CD4-positive, CD25-positive, alpha-beta regulatory T cell (primary cell): Measurements from ENCODE around the gene HECTD4. TPM values are rescaled to one million over a fixed set of nuclear protein-coding genes. Genes with fewer than 3 reads are reported as not detected.

ENCODE experiments used
- ATAC-seq, 2 donors: fragments of 150-1000 bp; cut with Tn5 transposase; one replicate each; pipeline ENCODE4 v1.10.0; 2021; ENCODE audit warnings: low read depth in 2 of 2, moderate number of reproducible peaks in 2 of 2, moderate library complexity in 1 of 2
- DNase-seq, 3 donors: peaks; one replicate each; pipeline versions ENCODE4 v3.0.0 to v3.0.0-alpha.2; 2012 to 2022; ENCODE audit warnings: mixed read lengths in 1 of 3
- H3K27ac ChIP-seq: one replicate; pipeline ENCODE4 v1.7.0; 2013; ENCODE audit warnings: mild to moderate bottlenecking, low read length; ENCODE audit not compliant: insufficient read depth, poor library complexity, severe bottlenecking
- H3K27me3 ChIP-seq: one replicate; pipeline ENCODE4 v1.7.0; 2013; ENCODE audit warnings: low read length; ENCODE audit not compliant: control insufficient read depth, insufficient read depth
- H3K36me3 ChIP-seq: one replicate; pipeline ENCODE4 v1.7.0; 2013; ENCODE audit warnings: mild to moderate bottlenecking, low read length, moderate library complexity; ENCODE audit not compliant: control insufficient read depth, insufficient read depth
- H3K4me1 ChIP-seq: 2 replicates; pipeline ENCODE4 v1.7.0; 2013; ENCODE audit warnings: mild to moderate bottlenecking, low read length; ENCODE audit not compliant: insufficient read depth, control insufficient read depth, poor library complexity, severe bottlenecking
- H3K4me3 ChIP-seq: one replicate; pipeline ENCODE4 v1.7.0; 2013; ENCODE audit warnings: low read depth, mild to moderate bottlenecking, low read length, moderate library complexity
- H3K9me3 ChIP-seq, 2 experiments: 1 replicate in 1 of 2; 2 replicates in 1 of 2; pipeline ENCODE4 v1.7.0; 2013; ENCODE audit warnings: low read length in 2 of 2, mild to moderate bottlenecking in 1 of 2, moderate library complexity in 1 of 2; ENCODE audit not compliant: control insufficient read depth in 2 of 2
- H3K27ac Mint-ChIP-seq, 3 donors: one replicate each; pipeline ENCODE4 v1.8.0; 2020 to 2022; ENCODE audit warnings: mild to moderate bottlenecking in 3 of 3, mixed read lengths in 3 of 3, moderate library complexity in 2 of 3
- H3K27me3 Mint-ChIP-seq: one replicate; pipeline ENCODE4 v1.8.0; 2022; ENCODE audit warnings: mild to moderate bottlenecking, mixed read lengths
- H3K36me3 Mint-ChIP-seq: one replicate; pipeline ENCODE4 v1.8.0; 2020; ENCODE audit warnings: mixed read lengths
- H3K4me1 Mint-ChIP-seq, 4 donors: one replicate each; pipeline ENCODE4 v1.8.0; 2020 to 2022; ENCODE audit warnings: mixed read lengths in 4 of 4, mild to moderate bottlenecking in 1 of 4
- H3K4me3 Mint-ChIP-seq, 4 donors: one replicate each; pipeline ENCODE4 v1.8.0; 2020 to 2022; ENCODE audit warnings: mild to moderate bottlenecking in 4 of 4, mixed read lengths in 4 of 4, moderate library complexity in 3 of 4
- H3K9me3 Mint-ChIP-seq, 7 donors: one replicate each; pipeline ENCODE4 v1.8.0; 2020 to 2022; ENCODE audit warnings: mixed read lengths in 7 of 7, mild to moderate bottlenecking in 3 of 7, moderate library complexity in 2 of 7
- polyA plus RNA-seq, 4 donors: library from polyadenylated mRNA; unstranded; fragments of 300-500 nt; fragmentation: Illumina TruSeq; gene quantifications; one replicate each; pipeline ENCODE4 v1.2.3, GENCODE V29; 2021
- total RNA-seq: library from RNA; stranded (reverse); gene quantifications from one replicate; pipeline ENCODE4 v1.2.3, GENCODE V29; 2022

Gene HECTD4
- total and polyA plus RNA-seq, 5 donors from 2014 or later = 2.1 to 59.3 (median 2.7) TPM

DNA sequence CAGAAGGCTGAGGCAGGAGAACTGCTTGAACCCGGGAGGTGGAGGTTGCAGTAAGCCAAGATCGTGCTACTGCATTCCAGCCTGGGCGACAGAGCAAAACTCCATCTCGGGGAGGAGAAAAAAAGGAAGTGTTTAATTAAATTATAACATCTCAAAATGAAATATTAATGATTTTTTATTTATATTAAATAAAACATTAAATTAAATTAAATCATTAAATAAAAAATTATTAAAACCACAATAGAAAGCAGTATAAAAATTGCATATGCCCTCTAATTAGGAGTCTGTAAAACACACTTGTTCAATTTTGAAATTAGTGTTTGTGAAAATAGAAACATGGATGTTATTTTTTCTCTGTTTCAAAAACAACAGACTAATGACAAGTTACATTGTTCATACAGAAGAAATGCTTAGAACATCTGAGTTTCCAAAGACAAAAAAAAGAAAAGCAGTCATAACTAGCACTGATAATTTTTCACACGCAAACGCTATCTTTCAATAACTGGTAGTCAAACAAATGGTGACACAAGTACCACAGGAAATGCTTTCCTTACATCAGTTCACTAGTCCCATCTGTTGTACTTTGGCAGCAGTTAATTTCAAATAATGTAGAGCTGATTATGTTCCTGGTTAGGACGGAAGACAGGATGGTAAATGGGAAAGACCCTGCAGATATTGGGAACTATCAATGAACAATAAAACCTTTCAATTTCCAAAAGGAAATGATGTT lies 54.9 kb downstream of the HECTD4 start:
- ATAC-seq = no peak
- H3K4me3 ChIP-seq = no peak overlapping the region
- no peaks in the 10 kb centered on the region for H3K27me3 Mint-ChIP-seq
- no peak overlapping the region for H3K27ac ChIP-seq
- no peak overlapping the region for H3K4me3 Mint-ChIP-seq
- H3K4me1 ChIP-seq = no peaks in the 10 kb centered on the region
- no peaks in the 10 kb centered on the region for H3K36me3 Mint-ChIP-seq
- peak overlapping the region in 1 of 3 donors; percentile 59 for H3K27ac Mint-ChIP-seq
- no peaks in the 10 kb centered on the region for H3K9me3 ChIP-seq
- peaks cover 8 to 34% (median 16%) of the 10 kb centered on the region in 4 donors for H3K4me1 Mint-ChIP-seq
- DNase-seq = no peak
- H3K9me3 Mint-ChIP-seq = peaks cover 0 to 2% (median 0%) of the 10 kb centered on the region in 7 donors
- no peaks in the 10 kb centered on the region for H3K27me3 ChIP-seq
- H3K36me3 ChIP-seq = no peaks in the 10 kb centered on the region

DNA sequence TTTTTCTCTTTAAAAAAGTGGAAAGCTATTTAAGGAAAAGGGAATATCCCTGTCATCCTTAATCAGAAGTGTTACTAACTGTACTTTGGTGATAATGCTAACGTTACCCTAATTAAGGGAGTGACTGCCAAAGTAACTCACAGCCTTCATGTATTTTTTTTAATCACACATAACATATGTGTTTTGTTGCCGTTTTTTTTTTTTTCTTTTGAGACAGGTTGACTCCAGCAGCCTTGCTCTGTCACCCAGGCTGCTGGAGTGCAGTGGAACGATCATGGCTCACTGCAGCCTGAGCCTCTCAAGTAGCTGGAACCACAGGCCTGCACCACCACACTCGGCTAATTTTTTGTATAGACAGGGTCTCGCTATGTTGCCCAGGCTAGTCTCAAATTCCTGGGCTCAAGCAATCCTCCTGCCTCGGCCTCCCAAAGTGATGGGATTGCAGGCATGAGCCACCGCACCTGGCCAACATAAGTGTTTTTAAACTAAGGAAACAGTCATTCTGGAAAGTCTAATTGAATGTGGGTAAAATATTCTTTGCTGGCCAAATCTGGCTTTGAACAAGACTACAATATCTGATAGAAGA lies 56.5 kb downstream of the HECTD4 start:
- Mint-ChIP-seq H3K27ac (no peak overlapping the region), H3K4me3 (no peak overlapping the region), H3K36me3 (no peaks in the 10 kb centered on the region), H3K4me1 (peaks cover 13 to 43% (median 25%) of the 10 kb centered on the region in 4 donors), H3K9me3 (peaks cover 0 to 2% (median 0%) of the 10 kb centered on the region in 7 donors), H3K27me3 (no peaks in the 10 kb centered on the region)
- Histone ChIP-seq H3K27me3 (no peaks in the 10 kb centered on the region), H3K36me3 (no peaks in the 10 kb centered on the region), H3K4me3 (no peak overlapping the region), H3K4me1 (no peaks in the 10 kb centered on the region), H3K27ac (no peak overlapping the region), H3K9me3 (no peaks in the 10 kb centered on the region)
- no peak for ATAC-seq
- DNase-seq = no peak

DNA sequence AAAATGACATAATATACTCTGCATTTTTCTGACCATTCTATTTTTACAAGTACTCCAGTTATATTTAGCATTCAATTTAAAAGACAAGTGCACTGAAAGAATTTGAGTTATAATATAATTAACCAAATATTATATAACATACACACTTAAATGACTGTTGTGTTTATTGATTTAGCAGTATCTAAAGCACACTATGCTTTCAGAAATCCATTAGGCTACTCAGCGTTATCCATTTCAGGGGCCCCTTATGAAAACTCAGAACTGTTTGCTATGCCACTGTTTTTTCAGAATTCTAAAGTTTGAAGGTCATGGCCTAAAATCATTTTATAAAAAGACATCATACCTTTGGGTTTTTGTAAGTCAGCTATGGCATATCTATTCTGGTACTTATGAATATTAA lies 57.1 kb downstream of the HECTD4 start:
- Mint-ChIP-seq H3K9me3 (peaks cover 0 to 2% (median 0%) of the 10 kb centered on the region in 7 donors), H3K27me3 (no peaks in the 10 kb centered on the region), H3K4me3 (no peak overlapping the region), H3K4me1 (peaks cover 13 to 43% (median 24%) of the 10 kb centered on the region in 4 donors), H3K36me3 (no peaks in the 10 kb centered on the region), H3K27ac (no peak overlapping the region)
- Histone ChIP-seq H3K4me1 (no peaks in the 10 kb centered on the region), H3K9me3 (no peaks in the 10 kb centered on the region), H3K4me3 (no peak overlapping the region), H3K27ac (no peak overlapping the region), H3K27me3 (no peaks in the 10 kb centered on the region), H3K36me3 (no peaks in the 10 kb centered on the region)
- DNase-seq (no peak), ATAC-seq (no peak)

DNA sequence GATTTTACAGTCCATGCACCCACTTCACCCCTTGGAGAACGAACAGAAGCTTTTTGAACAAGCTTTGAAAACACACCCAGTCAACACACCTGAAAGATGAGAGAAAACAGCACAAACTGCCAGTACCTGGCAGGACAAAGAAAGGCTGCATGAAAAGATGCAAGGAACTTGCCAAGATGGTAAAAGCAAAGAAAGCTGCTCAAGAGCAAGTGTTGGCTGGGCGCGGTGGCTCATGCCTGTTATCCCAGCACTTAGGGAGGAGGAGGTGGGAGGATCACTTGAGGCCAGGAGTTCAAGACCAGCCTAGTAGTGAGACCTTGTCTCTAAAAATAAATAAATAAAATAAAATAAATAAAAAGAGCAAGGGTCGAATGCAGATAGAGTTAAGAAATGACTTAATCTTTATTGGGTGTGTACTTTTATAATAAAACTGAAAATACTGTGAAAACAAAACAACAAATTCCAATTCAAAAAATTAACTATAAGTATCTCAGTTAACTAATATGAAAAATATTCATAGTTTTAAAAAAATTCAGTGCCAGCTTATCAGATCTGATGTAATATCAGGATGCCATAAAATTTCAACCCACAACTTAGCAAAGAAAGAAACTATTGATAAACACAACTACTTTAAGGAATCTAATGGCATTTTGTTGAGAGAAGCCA lies 59.2 kb downstream of the HECTD4 start:
- peaks cover 0 to 2% (median 0%) of the 10 kb centered on the region in 7 donors for H3K9me3 Mint-ChIP-seq
- H3K4me3 ChIP-seq = no peak overlapping the region
- H3K36me3 ChIP-seq = peaks cover 8% of the 10 kb centered on the region
- peaks cover 9% of the 10 kb centered on the region for H3K36me3 Mint-ChIP-seq
- peak overlapping the region in 1 of 4 donors; percentile 23 for H3K4me3 Mint-ChIP-seq
- DNase-seq (no peak), ATAC-seq (no peak)
- H3K27me3 ChIP-seq = no peaks in the 10 kb centered on the region
- H3K27me3 Mint-ChIP-seq = no peaks in the 10 kb centered on the region
- H3K27ac Mint-ChIP-seq = peak overlapping the region in 1 of 3 donors; percentile 39
- H3K27ac ChIP-seq = no peak overlapping the region
- no peaks in the 10 kb centered on the region for H3K4me1 ChIP-seq
- peaks cover 13 to 35% (median 25%) of the 10 kb centered on the region in 4 donors for H3K4me1 Mint-ChIP-seq
- no peaks in the 10 kb centered on the region for H3K9me3 ChIP-seq

DNA sequence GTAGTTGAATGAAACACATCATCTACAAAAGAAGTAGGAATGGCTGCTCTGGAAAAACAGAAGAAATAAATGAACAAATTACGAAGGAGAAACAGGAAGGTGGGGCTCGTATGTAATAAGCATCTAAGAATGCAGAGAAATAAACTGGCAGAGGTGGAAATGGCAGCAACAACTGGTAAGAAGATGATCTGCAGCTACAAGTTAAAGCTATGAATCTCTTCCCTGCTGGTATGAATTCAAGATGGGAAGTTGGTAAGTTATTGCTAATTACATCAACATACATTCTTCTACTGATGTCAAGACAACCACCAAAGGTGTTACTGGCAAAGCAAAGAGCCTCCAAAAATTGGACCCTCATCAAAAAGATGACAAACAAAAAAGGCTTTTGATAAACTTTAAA lies 59.8 kb downstream of the HECTD4 start:
- Mint-ChIP-seq H3K4me1 (peaks cover 13 to 31% (median 23%) of the 10 kb centered on the region in 4 donors), H3K4me3 (no peak overlapping the region), H3K36me3 (peaks cover 10% of the 10 kb centered on the region), H3K9me3 (peaks cover 0 to 2% (median 0%) of the 10 kb centered on the region in 7 donors), H3K27ac (no peak overlapping the region), H3K27me3 (no peaks in the 10 kb centered on the region)
- no peaks in the 10 kb centered on the region for H3K9me3 ChIP-seq
- H3K27me3 ChIP-seq = no peaks in the 10 kb centered on the region
- no peaks in the 10 kb centered on the region for H3K4me1 ChIP-seq
- H3K27ac ChIP-seq = no peak overlapping the region
- H3K36me3 ChIP-seq = peaks cover 8% of the 10 kb centered on the region
- DNase-seq = no peak
- no peak overlapping the region for H3K4me3 ChIP-seq
- ATAC-seq = no peak

DNA sequence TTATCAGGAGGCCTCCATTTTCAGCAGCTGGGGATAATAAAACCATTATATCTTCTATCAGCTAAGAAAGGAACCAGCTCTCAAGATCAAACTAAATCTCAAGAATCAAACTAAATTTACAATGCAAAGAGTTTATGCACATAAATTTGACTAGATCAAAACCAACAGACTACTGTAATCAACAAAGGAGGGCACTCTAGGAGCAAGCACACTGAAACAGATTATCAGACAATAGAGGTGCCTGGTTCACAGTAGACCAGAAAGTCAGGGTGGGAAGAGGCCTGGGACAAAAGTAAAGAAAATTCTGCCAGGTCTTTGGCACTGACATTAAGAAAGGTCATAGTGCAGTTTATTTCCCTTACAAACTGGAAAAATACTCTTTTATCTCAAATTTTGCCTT lies 61.0 kb downstream of the HECTD4 start:
- Histone ChIP-seq H3K4me1 (no peaks in the 10 kb centered on the region), H3K27ac (no peak overlapping the region), H3K27me3 (no peaks in the 10 kb centered on the region), H3K9me3 (no peaks in the 10 kb centered on the region), H3K36me3 (peaks cover 8% of the 10 kb centered on the region), H3K4me3 (no peak overlapping the region)
- peaks cover 17% of the 10 kb centered on the region for H3K36me3 Mint-ChIP-seq
- peaks cover 0 to 2% (median 0%) of the 10 kb centered on the region in 7 donors for H3K9me3 Mint-ChIP-seq
- peaks cover 19 to 32% (median 26%) of the 10 kb centered on the region in 4 donors for H3K4me1 Mint-ChIP-seq
- ATAC-seq = no peak
- no peak overlapping the region for H3K4me3 Mint-ChIP-seq
- H3K27me3 Mint-ChIP-seq = no peaks in the 10 kb centered on the region
- peak overlapping the region in 1 of 3 donors; percentile 36 for H3K27ac Mint-ChIP-seq
- DNase-seq = no peak

DNA sequence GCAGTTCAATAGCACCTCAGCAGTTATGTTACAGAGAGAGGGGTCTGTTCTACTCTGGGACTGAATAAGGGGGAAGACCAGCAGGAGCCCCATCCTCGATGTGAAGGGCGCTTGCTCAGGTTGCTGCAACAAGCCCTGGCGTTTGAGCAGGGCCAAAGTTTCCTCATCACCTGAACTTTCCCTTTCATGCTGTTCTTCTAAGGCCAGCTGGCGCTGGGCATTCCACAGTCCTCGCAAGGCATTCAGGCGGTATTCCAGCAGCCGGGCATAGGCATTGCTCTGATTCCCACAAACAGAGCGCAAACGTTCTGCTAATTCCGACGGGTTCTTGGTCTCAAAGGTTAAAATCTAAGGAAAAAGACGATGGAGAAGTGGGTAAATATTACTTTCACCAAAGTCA lies 62.8 kb downstream of the HECTD4 start:
- H3K27me3 Mint-ChIP-seq = no peaks in the 10 kb centered on the region

More for the DNA sequence above, 62.8 kb downstream of the HECTD4 start:
- peaks cover 19 to 28% (median 25%) of the 10 kb centered on the region in 4 donors for H3K4me1 Mint-ChIP-seq
- no peak for ATAC-seq
- H3K4me1 ChIP-seq = no peaks in the 10 kb centered on the region
- no peak overlapping the region for H3K4me3 Mint-ChIP-seq
- no peak for DNase-seq
- H3K27ac Mint-ChIP-seq = peak overlapping the region in 2 of 3 donors; percentile 32 to 86
- no peak overlapping the region for H3K27ac ChIP-seq
- peaks cover 0 to 2% (median 0%) of the 10 kb centered on the region in 7 donors for H3K9me3 Mint-ChIP-seq
- peaks cover 13% of the 10 kb centered on the region for H3K36me3 ChIP-seq
- H3K4me3 ChIP-seq = no peak overlapping the region
- H3K9me3 ChIP-seq = no peaks in the 10 kb centered on the region
- H3K27me3 ChIP-seq = no peaks in the 10 kb centered on the region
- H3K36me3 Mint-ChIP-seq = peaks cover 24% of the 10 kb centered on the region
